ENCODE results near the gene AP3S1. TPM values are rescaled to one million over a fixed set of nuclear protein-coding genes. Genes with fewer than 3 reads are reported as not detected.

Gene AP3S1
- total RNA-seq, 1 donor from 2014 or later, result 133 TPM

DNA sequence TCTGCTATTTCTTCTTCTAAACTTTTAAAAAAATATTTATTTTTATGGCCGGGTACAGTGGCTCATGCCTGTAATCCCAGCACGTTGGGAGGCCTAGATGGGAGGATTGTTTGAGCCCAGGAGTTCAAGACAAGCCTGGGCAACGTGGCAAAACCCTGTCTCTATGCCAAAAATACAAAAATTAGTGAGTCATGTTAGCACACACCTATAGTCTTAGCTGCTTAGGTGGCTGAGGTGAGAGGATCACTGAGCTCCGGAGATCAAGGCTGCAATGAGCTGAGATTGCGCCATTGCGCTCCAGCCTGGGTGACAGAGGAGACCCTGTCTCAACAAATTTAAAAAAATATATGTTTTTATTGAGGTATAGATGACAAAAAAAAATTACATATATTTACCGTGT, 5.6 kb downstream of the AP3S1 start:
- Mint-ChIP-seq H3K27ac (ENCODE audit: unreplicated experiment) (no peak overlapping the region), H3K36me3 (ENCODE audit: low read depth) (no peaks in the 10 kb centered on the region), H3K4me3 (ENCODE audit: unreplicated experiment) (no peak overlapping the region), H3K4me1 (ENCODE audit: low read depth) (peaks cover 58% of the 10 kb centered on the region), H3K9me3 (ENCODE audit: low read depth) (no peaks in the 10 kb centered on the region), H3K27me3 (ENCODE audit: low read depth) (no peaks in the 10 kb centered on the region)
- TF ChIP-seq, protein P1, sequence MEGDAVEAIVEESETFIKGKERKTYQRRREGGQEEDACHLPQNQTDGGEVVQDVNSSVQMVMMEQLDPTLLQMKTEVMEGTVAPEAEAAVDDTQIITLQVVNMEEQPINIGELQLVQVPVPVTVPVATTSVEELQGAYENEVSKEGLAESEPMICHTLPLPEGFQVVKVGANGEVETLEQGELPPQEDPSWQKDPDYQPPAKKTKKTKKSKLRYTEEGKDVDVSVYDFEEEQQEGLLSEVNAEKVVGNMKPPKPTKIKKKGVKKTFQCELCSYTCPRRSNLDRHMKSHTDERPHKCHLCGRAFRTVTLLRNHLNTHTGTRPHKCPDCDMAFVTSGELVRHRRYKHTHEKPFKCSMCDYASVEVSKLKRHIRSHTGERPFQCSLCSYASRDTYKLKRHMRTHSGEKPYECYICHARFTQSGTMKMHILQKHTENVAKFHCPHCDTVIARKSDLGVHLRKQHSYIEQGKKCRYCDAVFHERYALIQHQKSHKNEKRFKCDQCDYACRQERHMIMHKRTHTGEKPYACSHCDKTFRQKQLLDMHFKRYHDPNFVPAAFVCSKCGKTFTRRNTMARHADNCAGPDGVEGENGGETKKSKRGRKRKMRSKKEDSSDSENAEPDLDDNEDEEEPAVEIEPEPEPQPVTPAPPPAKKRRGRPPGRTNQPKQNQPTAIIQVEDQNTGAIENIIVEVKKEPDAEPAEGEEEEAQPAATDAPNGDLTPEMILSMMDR (IDR thresholded peaks at IDR 0.05), result no peak
- DNase-seq (ENCODE audit: low spot score), result no peak

- Mint-ChIP-seq H3K27me3 (ENCODE audit: low read depth) (no peaks in the 10 kb centered on the region), H3K4me3 (ENCODE audit: unreplicated experiment) (no peak overlapping the region), H3K9me3 (ENCODE audit: low read depth) (peaks cover 11% of the 10 kb centered on the region), H3K36me3 (ENCODE audit: low read depth) (peaks cover 5% of the 10 kb centered on the region), H3K27ac (ENCODE audit: unreplicated experiment) (no peak overlapping the region), H3K4me1 (ENCODE audit: low read depth) (peaks cover 48% of the 10 kb centered on the region)
- TF ChIP-seq, protein P1 (IDR thresholded peaks at IDR 0.05), result no peak
- no peak for DNase-seq (ENCODE audit: low spot score)
Measured at GRCh38 chr5:115849258-115849798, 7.6 kb downstream of the AP3S1 start.

- Mint-ChIP-seq H3K4me3 (ENCODE audit: unreplicated experiment) (no peak overlapping the region), H3K9me3 (ENCODE audit: low read depth) (peaks cover 11% of the 10 kb centered on the region), H3K36me3 (ENCODE audit: low read depth) (peaks cover 5% of the 10 kb centered on the region), H3K4me1 (ENCODE audit: low read depth) (peaks cover 39% of the 10 kb centered on the region), H3K27ac (ENCODE audit: unreplicated experiment) (peak overlapping the region; percentile 2), H3K27me3 (ENCODE audit: low read depth) (no peaks in the 10 kb centered on the region)
- TF ChIP-seq, protein P1 (IDR thresholded peaks at IDR 0.05), result no peak
- DNase-seq (ENCODE audit: low spot score), result no peak
Measured at GRCh38 chr5:115850744-115851416, 9.1 kb downstream of the AP3S1 start.

DNA sequence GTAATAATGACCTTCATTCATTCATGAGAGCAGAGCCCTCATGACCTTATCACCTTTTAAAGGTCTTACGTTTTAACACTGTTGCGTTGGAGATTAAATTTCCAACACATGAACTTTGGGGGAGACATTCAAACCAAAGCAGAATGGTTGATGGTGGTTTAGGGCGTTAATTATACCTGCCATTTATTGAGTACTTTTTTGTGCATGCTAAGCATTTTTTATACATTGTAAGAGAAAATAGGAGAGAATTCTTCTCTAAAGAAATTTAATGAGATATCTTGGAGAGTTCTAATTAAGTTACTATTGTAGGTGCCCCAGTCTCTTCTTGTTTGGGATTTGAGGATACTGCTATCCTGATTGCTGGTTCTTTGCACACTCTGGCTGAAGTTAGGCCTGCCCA, 12.4 kb downstream of the AP3S1 start:
- H3K36me3 Mint-ChIP-seq (ENCODE audit: low read depth), result peaks cover 5% of the 10 kb centered on the region
- DNase-seq (ENCODE audit: low spot score), result no peak
- TF ChIP-seq, protein P1 (IDR thresholded peaks at IDR 0.05), result no peak
- peaks cover 11% of the 10 kb centered on the region for H3K9me3 Mint-ChIP-seq (ENCODE audit: low read depth)
- H3K27ac Mint-ChIP-seq (ENCODE audit: unreplicated experiment), result no peak overlapping the region
- H3K4me1 Mint-ChIP-seq (ENCODE audit: low read depth), result peaks cover 62% of the 10 kb centered on the region
- no peak overlapping the region for H3K4me3 Mint-ChIP-seq (ENCODE audit: unreplicated experiment)
- H3K27me3 Mint-ChIP-seq (ENCODE audit: low read depth), result no peaks in the 10 kb centered on the region

- no peak for DNase-seq (ENCODE audit: low spot score)
- Mint-ChIP-seq H3K27ac (ENCODE audit: unreplicated experiment) (peak overlapping the region; percentile 55), H3K36me3 (ENCODE audit: low read depth) (peaks cover 5% of the 10 kb centered on the region), H3K4me1 (ENCODE audit: low read depth) (peaks cover 57% of the 10 kb centered on the region), H3K9me3 (ENCODE audit: low read depth) (peaks cover 11% of the 10 kb centered on the region), H3K4me3 (ENCODE audit: unreplicated experiment) (no peak overlapping the region), H3K27me3 (ENCODE audit: low read depth) (no peaks in the 10 kb centered on the region)
- TF ChIP-seq, protein P1 (IDR thresholded peaks at IDR 0.05), result no peak
Measured at GRCh38 chr5:115855959-115856358, 14.2 kb downstream of the AP3S1 start.

Measured in chondrocyte (in vitro differentiated cells).